AG10803 (cell line): ENCODE measurements around the gene SLC4A8.

Source experiments
- DNase-seq: peaks from one replicate; pipeline ENCODE4 v3.0.0; 2010; ENCODE audit warnings: low read depth
- H3K4me3 ChIP-seq: 2 replicates; pipeline ENCODE4 v1.5.1; 2011; ENCODE audit warnings: mild to moderate bottlenecking, low read length, control low read depth
- TF ChIP-seq, protein P1 (sequence below): conservative IDR thresholded peaks from 2 replicates; pipeline ENCODE4 v1.5.1; 2011; ENCODE audit warnings: mild to moderate bottlenecking, low read length, control low read depth, inconsistent platforms

The SLC4A8 gene

DNA sequence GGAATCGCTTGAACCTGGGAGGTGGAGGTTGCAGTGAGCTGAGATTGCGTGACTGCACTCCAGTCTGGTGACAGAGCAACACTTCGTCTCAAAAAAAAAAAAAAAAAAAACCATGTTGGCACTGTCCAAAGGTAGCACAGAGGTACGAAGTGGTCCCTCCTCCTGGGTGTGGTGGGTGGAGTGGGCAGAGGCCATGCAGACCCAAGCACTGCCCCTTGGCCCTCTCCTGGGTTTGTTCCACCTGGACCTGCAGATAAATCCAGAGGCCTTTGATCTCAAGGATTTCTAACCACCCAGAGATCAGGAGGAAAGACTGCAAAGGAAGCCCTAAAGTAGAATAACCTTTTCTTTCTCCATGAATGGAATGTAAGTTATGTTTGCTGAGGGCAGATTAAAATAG lies 24.7 kb upstream of the SLC4A8 start:
- DNase-seq: no peak
- TF ChIP-seq, protein P1, sequence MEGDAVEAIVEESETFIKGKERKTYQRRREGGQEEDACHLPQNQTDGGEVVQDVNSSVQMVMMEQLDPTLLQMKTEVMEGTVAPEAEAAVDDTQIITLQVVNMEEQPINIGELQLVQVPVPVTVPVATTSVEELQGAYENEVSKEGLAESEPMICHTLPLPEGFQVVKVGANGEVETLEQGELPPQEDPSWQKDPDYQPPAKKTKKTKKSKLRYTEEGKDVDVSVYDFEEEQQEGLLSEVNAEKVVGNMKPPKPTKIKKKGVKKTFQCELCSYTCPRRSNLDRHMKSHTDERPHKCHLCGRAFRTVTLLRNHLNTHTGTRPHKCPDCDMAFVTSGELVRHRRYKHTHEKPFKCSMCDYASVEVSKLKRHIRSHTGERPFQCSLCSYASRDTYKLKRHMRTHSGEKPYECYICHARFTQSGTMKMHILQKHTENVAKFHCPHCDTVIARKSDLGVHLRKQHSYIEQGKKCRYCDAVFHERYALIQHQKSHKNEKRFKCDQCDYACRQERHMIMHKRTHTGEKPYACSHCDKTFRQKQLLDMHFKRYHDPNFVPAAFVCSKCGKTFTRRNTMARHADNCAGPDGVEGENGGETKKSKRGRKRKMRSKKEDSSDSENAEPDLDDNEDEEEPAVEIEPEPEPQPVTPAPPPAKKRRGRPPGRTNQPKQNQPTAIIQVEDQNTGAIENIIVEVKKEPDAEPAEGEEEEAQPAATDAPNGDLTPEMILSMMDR: no peak
- H3K4me3 ChIP-seq: no peak overlapping the region

DNA sequence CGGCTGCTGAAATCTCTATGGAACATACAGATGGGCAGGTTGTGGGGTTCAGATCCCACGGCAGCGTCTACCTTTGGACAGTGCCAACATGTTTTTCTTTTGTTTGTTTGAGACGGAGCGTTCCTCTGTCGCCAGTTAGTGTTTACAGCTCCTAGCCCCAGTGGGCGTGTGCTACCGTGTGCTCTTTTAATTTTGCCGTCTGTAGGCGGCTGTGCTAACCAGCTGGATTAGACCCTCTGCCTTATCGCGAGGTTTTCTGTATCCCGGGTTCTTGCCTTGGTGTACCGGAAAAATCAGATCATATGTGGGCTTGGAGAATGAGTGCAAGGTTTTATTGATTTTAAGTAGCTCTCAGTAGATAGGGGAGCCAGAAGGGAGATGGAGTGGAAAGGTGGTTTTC lies 23.6 kb upstream of the SLC4A8 start:
- no peak for DNase-seq
- TF ChIP-seq, protein P1: no peak
- no peak overlapping the region for H3K4me3 ChIP-seq

DNA sequence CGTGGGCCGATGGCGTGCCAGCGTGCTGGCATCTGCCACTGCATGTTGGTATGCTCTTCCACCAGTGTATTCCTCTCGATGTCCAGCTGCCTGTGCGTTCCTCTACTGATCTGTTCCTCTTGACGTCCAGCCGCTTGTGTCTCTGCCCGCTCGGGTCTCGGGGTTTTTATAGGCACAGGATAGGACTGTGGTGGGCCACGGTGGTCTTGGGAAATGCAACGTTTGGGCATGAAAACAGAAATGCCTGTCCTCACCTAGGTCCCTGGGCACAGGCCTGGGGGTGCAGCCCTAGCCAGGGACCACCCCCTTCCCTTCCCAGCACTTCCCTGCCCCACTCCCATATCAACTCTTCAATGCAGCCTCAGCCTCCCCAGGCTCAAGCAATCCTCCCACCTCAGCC lies 23.1 kb upstream of the SLC4A8 start:
- no peak overlapping the region for H3K4me3 ChIP-seq
- DNase-seq: no peak
- TF ChIP-seq, protein P1: no peak

DNA sequence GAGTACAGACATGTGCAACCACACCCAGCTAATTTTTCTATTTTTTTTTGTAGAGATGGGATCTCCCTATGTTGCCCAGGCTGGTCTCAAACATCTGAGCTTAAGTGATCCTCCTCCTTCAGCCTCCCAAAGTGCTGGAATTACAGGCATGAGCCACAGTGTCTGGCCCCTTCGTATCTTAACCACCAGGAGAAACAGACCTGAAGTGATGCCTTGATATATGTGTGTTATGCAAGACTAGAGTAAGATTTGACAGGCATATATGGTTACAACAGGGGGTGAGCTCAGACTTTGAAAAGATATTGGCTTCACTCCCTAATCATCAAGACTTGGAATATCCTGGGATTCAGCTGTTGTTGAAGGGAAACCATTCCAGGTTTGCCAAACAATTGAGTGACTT lies 22.7 kb upstream of the SLC4A8 start:
- no peak overlapping the region for H3K4me3 ChIP-seq
- TF ChIP-seq, protein P1: no peak
- no peak for DNase-seq

DNA sequence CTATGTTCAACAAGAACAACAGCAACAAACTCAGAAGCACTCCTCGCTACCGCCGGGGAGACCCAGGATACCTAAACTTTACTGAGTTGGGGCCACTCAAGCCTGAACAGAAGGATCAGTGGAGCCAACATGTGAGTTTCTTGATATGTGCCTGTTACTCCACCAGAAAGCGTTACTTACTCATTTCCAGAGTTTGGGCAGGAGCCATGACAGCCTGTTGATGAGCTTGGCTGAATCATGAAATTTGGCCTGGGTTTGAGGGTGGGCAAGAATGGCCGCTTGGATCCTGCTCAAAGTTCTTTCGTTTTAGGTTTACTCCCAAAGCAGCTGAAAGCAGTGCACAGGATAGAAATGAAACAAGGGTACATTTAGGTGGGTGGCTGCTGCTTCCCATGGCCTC lies 21.5 kb upstream of the SLC4A8 start:
- DNase-seq: no peak
- H3K4me3 ChIP-seq: no peak overlapping the region
- TF ChIP-seq, protein P1: no peak

DNA sequence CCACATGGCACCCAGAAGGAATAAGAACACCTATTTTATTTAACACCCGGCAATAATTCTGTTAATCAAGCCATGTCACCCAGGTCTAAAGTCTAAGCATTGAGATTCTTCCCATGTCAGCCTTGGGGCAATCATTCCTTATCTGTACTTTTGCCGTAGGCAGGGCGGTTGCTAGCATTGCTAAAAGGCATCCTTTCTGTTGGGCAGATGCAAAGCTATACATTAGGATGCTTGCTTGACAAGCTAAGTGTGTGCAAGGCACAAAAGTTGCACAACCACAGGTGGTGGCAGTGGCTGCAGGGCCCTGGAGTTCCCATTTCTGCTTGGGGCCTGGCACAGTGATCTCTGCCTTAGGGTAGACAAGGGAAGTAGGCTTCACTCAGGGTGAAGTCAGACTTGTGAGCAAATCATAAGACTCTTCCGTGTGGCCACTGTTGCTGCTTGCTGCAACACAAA lies 20.9 kb upstream of the SLC4A8 start:
- no peak for DNase-seq
- no peak overlapping the region for H3K4me3 ChIP-seq
- TF ChIP-seq, protein P1: no peak

DNA sequence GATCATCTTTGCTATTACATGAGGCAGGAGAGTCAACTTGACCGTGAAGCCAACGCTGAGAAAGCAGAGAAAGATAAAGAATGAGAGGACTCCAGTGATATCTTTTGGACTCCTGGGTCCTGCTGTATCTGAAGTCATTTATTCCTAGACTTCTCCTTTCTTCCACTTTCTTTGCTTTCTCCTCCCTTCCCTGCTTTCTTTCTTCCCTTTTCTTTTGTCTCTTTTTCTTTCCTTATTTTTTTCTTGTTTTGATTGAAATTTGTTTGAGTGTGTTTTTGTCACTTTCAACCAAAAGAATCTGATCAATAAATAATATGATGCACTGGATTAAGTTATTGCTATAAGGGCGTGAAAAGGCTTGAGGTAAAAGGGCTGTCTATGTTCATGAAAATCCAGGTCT lies 20.0 kb upstream of the SLC4A8 start:
- TF ChIP-seq, protein P1: no peak
- no peak for DNase-seq
- no peak overlapping the region for H3K4me3 ChIP-seq
